CD4-positive, CD25-positive, alpha-beta regulatory T cell (primary cell): ENCODE results near the gene TDRD9. TPM values are rescaled to one million over a fixed set of nuclear protein-coding genes. Genes with fewer than 3 reads are reported as not detected.

Experiments
- ATAC-seq, 2 donors: fragments of 150-1000 bp; cut with Tn5 transposase; one replicate each; pipeline ENCODE4 v1.10.0; 2021; ENCODE audit warnings: low read depth in 2 of 2, moderate number of reproducible peaks in 2 of 2, moderate library complexity in 1 of 2
- DNase-seq, 3 donors: peaks; one replicate each; pipeline versions ENCODE4 v3.0.0 to v3.0.0-alpha.2; 2012 to 2022; ENCODE audit warnings: mixed read lengths in 1 of 3
- H3K27ac ChIP-seq: one replicate; pipeline ENCODE4 v1.7.0; 2013; ENCODE audit warnings: mild to moderate bottlenecking, low read length; ENCODE audit not compliant: insufficient read depth, poor library complexity, severe bottlenecking
- H3K27me3 ChIP-seq: one replicate; pipeline ENCODE4 v1.7.0; 2013; ENCODE audit warnings: low read length; ENCODE audit not compliant: control insufficient read depth, insufficient read depth
- H3K36me3 ChIP-seq: one replicate; pipeline ENCODE4 v1.7.0; 2013; ENCODE audit warnings: mild to moderate bottlenecking, low read length, moderate library complexity; ENCODE audit not compliant: control insufficient read depth, insufficient read depth
- H3K4me1 ChIP-seq: 2 replicates; pipeline ENCODE4 v1.7.0; 2013; ENCODE audit warnings: mild to moderate bottlenecking, low read length; ENCODE audit not compliant: insufficient read depth, control insufficient read depth, poor library complexity, severe bottlenecking
- H3K4me3 ChIP-seq: one replicate; pipeline ENCODE4 v1.7.0; 2013; ENCODE audit warnings: low read depth, mild to moderate bottlenecking, low read length, moderate library complexity
- H3K9me3 ChIP-seq, 2 experiments: 1 replicate in 1 of 2; 2 replicates in 1 of 2; pipeline ENCODE4 v1.7.0; 2013; ENCODE audit warnings: low read length in 2 of 2, mild to moderate bottlenecking in 1 of 2, moderate library complexity in 1 of 2; ENCODE audit not compliant: control insufficient read depth in 2 of 2
- H3K27ac Mint-ChIP-seq, 3 donors: one replicate each; pipeline ENCODE4 v1.8.0; 2020 to 2022; ENCODE audit warnings: mild to moderate bottlenecking in 3 of 3, mixed read lengths in 3 of 3, moderate library complexity in 2 of 3
- H3K27me3 Mint-ChIP-seq: one replicate; pipeline ENCODE4 v1.8.0; 2022; ENCODE audit warnings: mild to moderate bottlenecking, mixed read lengths
- H3K36me3 Mint-ChIP-seq: one replicate; pipeline ENCODE4 v1.8.0; 2020; ENCODE audit warnings: mixed read lengths
- H3K4me1 Mint-ChIP-seq, 4 donors: one replicate each; pipeline ENCODE4 v1.8.0; 2020 to 2022; ENCODE audit warnings: mixed read lengths in 4 of 4, mild to moderate bottlenecking in 1 of 4
- H3K4me3 Mint-ChIP-seq, 4 donors: one replicate each; pipeline ENCODE4 v1.8.0; 2020 to 2022; ENCODE audit warnings: mild to moderate bottlenecking in 4 of 4, mixed read lengths in 4 of 4, moderate library complexity in 3 of 4
- H3K9me3 Mint-ChIP-seq, 7 donors: one replicate each; pipeline ENCODE4 v1.8.0; 2020 to 2022; ENCODE audit warnings: mixed read lengths in 7 of 7, mild to moderate bottlenecking in 3 of 7, moderate library complexity in 2 of 7
- polyA plus RNA-seq, 4 donors: library from polyadenylated mRNA; unstranded; fragments of 300-500 nt; fragmentation: Illumina TruSeq; gene quantifications; one replicate each; pipeline ENCODE4 v1.2.3, GENCODE V29; 2021
- total RNA-seq: library from RNA; stranded (reverse); gene quantifications from one replicate; pipeline ENCODE4 v1.2.3, GENCODE V29; 2022

TDRD9 gene
- total and polyA plus RNA-seq, 5 donors from 2014 or later, result 0.11 to 0.37 (median 0.14) TPM; not detected in 2

- no peaks in the 10 kb centered on the region for H3K9me3 Mint-ChIP-seq
- H3K4me3 ChIP-seq, result no peak overlapping the region
- H3K36me3 ChIP-seq, result no peaks in the 10 kb centered on the region
- no peak overlapping the region for H3K27ac Mint-ChIP-seq
- peaks cover 19% of the 10 kb centered on the region for H3K27me3 Mint-ChIP-seq
- no peak overlapping the region for H3K4me3 Mint-ChIP-seq
- H3K27me3 ChIP-seq, result peaks cover 5% of the 10 kb centered on the region
- H3K27ac ChIP-seq, result no peak overlapping the region
- no peaks in the 10 kb centered on the region for H3K36me3 Mint-ChIP-seq
- no peak for DNase-seq
- no peaks in the 10 kb centered on the region for H3K9me3 ChIP-seq
- no peaks in the 10 kb centered on the region for H3K4me1 ChIP-seq
- H3K4me1 Mint-ChIP-seq, result no peaks in the 10 kb centered on the region
- no peak for ATAC-seq
Observed at GRCh38 chr14:103999795-104000440, 71.7 kb downstream of the TDRD9 start.

DNA sequence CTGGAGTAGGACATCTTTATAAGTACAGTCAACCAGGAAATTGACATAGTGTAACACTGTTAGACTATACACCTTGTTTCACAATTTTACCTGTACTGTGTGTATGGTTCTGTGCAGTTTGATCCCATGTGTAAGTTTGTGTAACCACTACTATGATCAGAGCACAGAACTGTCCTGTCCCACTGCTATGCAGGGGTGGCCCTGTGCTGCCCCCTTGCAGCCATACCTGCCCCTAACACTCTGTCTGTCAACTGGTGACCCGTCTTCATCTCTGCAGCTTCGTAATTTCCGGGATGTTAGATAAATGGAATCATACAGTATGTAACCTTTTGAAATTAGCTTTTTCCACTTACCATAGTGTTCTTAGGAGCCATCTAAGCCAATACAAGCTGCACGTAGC is 72.7 kb downstream of the TDRD9 start:
- no peaks in the 10 kb centered on the region for H3K36me3 ChIP-seq
- Mint-ChIP-seq H3K9me3 (no peaks in the 10 kb centered on the region), H3K36me3 (no peaks in the 10 kb centered on the region), H3K27ac (no peak overlapping the region), H3K4me1 (no peaks in the 10 kb centered on the region), H3K4me3 (no peak overlapping the region), H3K27me3 (peaks cover 30% of the 10 kb centered on the region)
- no peaks in the 10 kb centered on the region for H3K4me1 ChIP-seq
- H3K4me3 ChIP-seq, result no peak overlapping the region
- no peak overlapping the region for H3K27ac ChIP-seq
- no peaks in the 10 kb centered on the region for H3K9me3 ChIP-seq
- H3K27me3 ChIP-seq, result peaks cover 4% of the 10 kb centered on the region
- peak in 1 of 2 donors; percentile 34 for ATAC-seq
- peak in 2 of 3 donors; percentile 4 to 10 for DNase-seq

GRCh38 chr14:104003616-104004015 is 75.4 kb downstream of the TDRD9 start:
- Histone ChIP-seq H3K4me3 (no peak overlapping the region), H3K9me3 (no peaks in the 10 kb centered on the region), H3K36me3 (no peaks in the 10 kb centered on the region), H3K4me1 (no peaks in the 10 kb centered on the region), H3K27me3 (no peaks in the 10 kb centered on the region), H3K27ac (no peak overlapping the region)
- no peak for ATAC-seq
- Mint-ChIP-seq H3K36me3 (no peaks in the 10 kb centered on the region), H3K27ac (no peak overlapping the region), H3K4me1 (no peaks in the 10 kb centered on the region), H3K4me3 (no peak overlapping the region), H3K9me3 (no peaks in the 10 kb centered on the region), H3K27me3 (peaks cover 33% of the 10 kb centered on the region)
- no peak for DNase-seq

DNA sequence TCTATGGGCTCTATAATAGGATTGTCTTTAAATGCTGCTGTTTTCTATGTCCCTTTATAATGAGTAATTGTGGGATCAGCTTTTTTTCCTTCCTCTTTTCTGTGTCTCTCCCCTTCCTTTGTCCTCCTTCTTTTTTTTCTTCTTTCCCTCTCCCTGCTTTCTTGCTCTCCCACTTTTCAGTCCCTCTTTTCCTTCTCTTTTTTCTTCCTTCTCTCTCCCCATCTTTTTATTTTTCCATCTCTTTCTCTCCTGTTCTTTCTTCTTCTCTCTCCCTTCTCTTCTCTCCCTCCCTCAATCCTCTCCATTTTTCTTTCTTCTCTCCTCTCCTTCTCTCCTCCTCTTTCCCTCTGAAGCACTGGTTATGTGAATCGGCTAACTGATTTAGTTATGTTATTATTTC is 76.6 kb downstream of the TDRD9 start:
- peaks cover 30% of the 10 kb centered on the region for H3K27me3 Mint-ChIP-seq
- Histone ChIP-seq H3K27me3 (no peaks in the 10 kb centered on the region), H3K9me3 (no peaks in the 10 kb centered on the region), H3K27ac (no peak overlapping the region), H3K4me1 (no peaks in the 10 kb centered on the region), H3K36me3 (no peaks in the 10 kb centered on the region), H3K4me3 (no peak overlapping the region)
- no peaks in the 10 kb centered on the region for H3K9me3 Mint-ChIP-seq
- peak overlapping the region in 1 of 3 donors; percentile 52 for H3K27ac Mint-ChIP-seq
- no peak overlapping the region for H3K4me3 Mint-ChIP-seq
- DNase-seq (no peak), ATAC-seq (no peak)
- H3K4me1 Mint-ChIP-seq, result no peaks in the 10 kb centered on the region
- H3K36me3 Mint-ChIP-seq, result no peaks in the 10 kb centered on the region

- H3K4me3 Mint-ChIP-seq, result no peak overlapping the region
- peaks cover 30% of the 10 kb centered on the region for H3K27me3 Mint-ChIP-seq
- H3K36me3 Mint-ChIP-seq, result no peaks in the 10 kb centered on the region
Observed at GRCh38 chr14:104005489-104005888, 77.2 kb downstream of the TDRD9 start.

GRCh38 chr14:104007121-104007520 is 78.9 kb downstream of the TDRD9 start:
- Mint-ChIP-seq H3K27ac (no peak overlapping the region), H3K36me3 (no peaks in the 10 kb centered on the region), H3K4me3 (no peak overlapping the region), H3K9me3 (no peaks in the 10 kb centered on the region), H3K4me1 (no peaks in the 10 kb centered on the region), H3K27me3 (peaks cover 30% of the 10 kb centered on the region)
- ATAC-seq (no peak), DNase-seq (no peak)
- Histone ChIP-seq H3K4me1 (no peaks in the 10 kb centered on the region), H3K9me3 (no peaks in the 10 kb centered on the region), H3K27ac (no peak overlapping the region), H3K27me3 (no peaks in the 10 kb centered on the region), H3K4me3 (no peak overlapping the region), H3K36me3 (no peaks in the 10 kb centered on the region)

More at GRCh38 chr14:104005489-104005888, 77.2 kb downstream of the TDRD9 start:
- no peak overlapping the region for H3K27ac ChIP-seq
- H3K4me3 ChIP-seq, result no peak overlapping the region
- ATAC-seq, result no peak
- H3K4me1 ChIP-seq, result no peaks in the 10 kb centered on the region
- H3K9me3 ChIP-seq, result no peaks in the 10 kb centered on the region
- H3K36me3 ChIP-seq, result no peaks in the 10 kb centered on the region
- no peaks in the 10 kb centered on the region for H3K27me3 ChIP-seq
- H3K27ac Mint-ChIP-seq, result no peak overlapping the region
- DNase-seq, result no peak
- no peaks in the 10 kb centered on the region for H3K9me3 Mint-ChIP-seq
- no peaks in the 10 kb centered on the region for H3K4me1 Mint-ChIP-seq

DNA sequence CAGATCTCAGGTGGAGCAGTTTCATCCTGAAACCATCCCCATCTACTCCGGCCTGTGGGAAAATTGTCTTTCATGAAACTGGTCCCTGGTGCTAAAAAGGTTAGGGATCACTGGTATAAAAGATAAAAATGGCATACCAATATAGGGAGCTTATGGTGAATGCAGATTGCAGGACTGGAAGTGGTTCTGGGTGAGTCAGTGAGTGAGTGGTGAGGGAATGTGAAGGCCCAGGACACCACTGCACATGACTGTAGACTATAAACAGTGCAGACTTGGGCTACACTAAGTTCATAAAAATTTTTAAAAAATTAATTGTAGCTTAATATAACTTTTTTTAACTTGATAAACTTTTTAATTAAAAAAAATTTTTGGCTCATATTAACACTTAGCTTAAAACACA is 81.0 kb downstream of the TDRD9 start:
- DNase-seq, result no peak
- Histone ChIP-seq H3K36me3 (no peaks in the 10 kb centered on the region), H3K27me3 (no peaks in the 10 kb centered on the region), H3K9me3 (no peaks in the 10 kb centered on the region), H3K27ac (no peak overlapping the region), H3K4me1 (no peaks in the 10 kb centered on the region), H3K4me3 (no peak overlapping the region)
- Mint-ChIP-seq H3K27ac (no peak overlapping the region), H3K9me3 (no peaks in the 10 kb centered on the region), H3K27me3 (peaks cover 25% of the 10 kb centered on the region), H3K36me3 (no peaks in the 10 kb centered on the region), H3K4me3 (no peak overlapping the region), H3K4me1 (no peaks in the 10 kb centered on the region)
- no peak for ATAC-seq

- H3K4me3 Mint-ChIP-seq, result no peak overlapping the region
- H3K4me1 Mint-ChIP-seq, result no peaks in the 10 kb centered on the region
- Histone ChIP-seq H3K9me3 (no peaks in the 10 kb centered on the region), H3K27me3 (no peaks in the 10 kb centered on the region), H3K27ac (no peak overlapping the region), H3K4me3 (no peak overlapping the region), H3K4me1 (no peaks in the 10 kb centered on the region), H3K36me3 (no peaks in the 10 kb centered on the region)
- no peak overlapping the region for H3K27ac Mint-ChIP-seq
- no peak for ATAC-seq
- DNase-seq, result no peak
- no peaks in the 10 kb centered on the region for H3K9me3 Mint-ChIP-seq
- no peaks in the 10 kb centered on the region for H3K36me3 Mint-ChIP-seq
- H3K27me3 Mint-ChIP-seq, result peaks cover 19% of the 10 kb centered on the region
Observed at GRCh38 chr14:104011824-104012517, 83.7 kb downstream of the TDRD9 start.
